ENCODE measurements around the gene TUFM.

- TF ChIP-seq EZH2 (IDR thresholded peaks at IDR 0.05; ENCODE audit: borderline replicate concordance, insufficient read depth, low read length, poor library complexity, severe bottlenecking) (no peak), MXI1 (conservative IDR thresholded peaks at IDR 0.05; ENCODE audit: poor library complexity, severe bottlenecking) (no peak), CTCF (IDR thresholded peaks at IDR 0.05; ENCODE audit: poor library complexity, severe bottlenecking) (no peak), POLR2AphosphoS5 (IDR thresholded peaks at IDR 0.05) (no peak), TAF1 (IDR thresholded peaks at IDR 0.05; ENCODE audit: low read depth) (no peak), EP300 (conservative IDR thresholded peaks at IDR 0.05; ENCODE audit: poor library complexity, severe bottlenecking) (no peak), SMC3 (conservative IDR thresholded peaks at IDR 0.05; ENCODE audit: poor library complexity) (no peak), REST (IDR thresholded peaks at IDR 0.05; ENCODE audit: borderline replicate concordance) (no peak), RAD21 (conservative IDR thresholded peaks at IDR 0.05) (no peak)
Observed at GRCh38 chr16:28863929-28864793, 18.0 kb upstream of the TUFM start.
